Stimulated activated CD8-positive, alpha-beta memory T cell treated with anti-CD3 and anti-CD28 coated beads, Interleukin-12 subunit alpha, Interleukin-12 subunit beta, amount 100 ng/mL, for 24 hours (primary cell): ENCODE measurements around the gene GPR132.
"Not testable (repeated sequence)": the region's sequence is repeated elsewhere in the genome, so short reads cannot be mapped to it uniquely, and the experiment has no call there.

ENCODE experiments used
- DNase-seq: peaks from one replicate; pipeline ENCODE4 v3.0.0-alpha.2; 2020; ENCODE audit errors: extremely low read depth

Gene GPR132

DNA sequence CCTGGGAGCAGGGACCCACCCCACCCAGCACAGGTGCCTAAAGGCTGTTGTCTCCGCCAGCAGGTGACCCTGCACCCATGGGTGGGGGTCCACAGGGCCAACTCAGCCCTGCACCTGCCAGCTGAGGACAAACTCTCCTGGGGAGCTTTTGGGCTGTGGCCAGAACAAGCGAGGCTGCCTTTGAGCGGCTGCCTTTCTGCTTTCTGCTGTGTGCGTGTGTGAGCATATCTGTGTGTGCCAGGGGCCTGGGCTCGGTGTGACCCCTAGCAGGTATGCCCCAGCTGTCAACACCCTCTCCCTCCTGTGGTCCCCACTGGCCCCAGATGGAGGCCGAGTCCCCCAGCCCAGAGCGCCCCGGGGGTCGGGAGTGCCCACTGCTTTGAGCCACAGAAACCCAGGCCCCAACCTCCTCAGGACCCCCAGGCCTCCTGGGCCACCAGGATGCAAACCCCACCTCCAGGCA, 25.9 kb upstream of the GPR132 start:
- DNase-seq: no peak

GRCh38 chr14:105090493-105091053, 25.3 kb upstream of the GPR132 start:
- DNase-seq: no peak

DNA sequence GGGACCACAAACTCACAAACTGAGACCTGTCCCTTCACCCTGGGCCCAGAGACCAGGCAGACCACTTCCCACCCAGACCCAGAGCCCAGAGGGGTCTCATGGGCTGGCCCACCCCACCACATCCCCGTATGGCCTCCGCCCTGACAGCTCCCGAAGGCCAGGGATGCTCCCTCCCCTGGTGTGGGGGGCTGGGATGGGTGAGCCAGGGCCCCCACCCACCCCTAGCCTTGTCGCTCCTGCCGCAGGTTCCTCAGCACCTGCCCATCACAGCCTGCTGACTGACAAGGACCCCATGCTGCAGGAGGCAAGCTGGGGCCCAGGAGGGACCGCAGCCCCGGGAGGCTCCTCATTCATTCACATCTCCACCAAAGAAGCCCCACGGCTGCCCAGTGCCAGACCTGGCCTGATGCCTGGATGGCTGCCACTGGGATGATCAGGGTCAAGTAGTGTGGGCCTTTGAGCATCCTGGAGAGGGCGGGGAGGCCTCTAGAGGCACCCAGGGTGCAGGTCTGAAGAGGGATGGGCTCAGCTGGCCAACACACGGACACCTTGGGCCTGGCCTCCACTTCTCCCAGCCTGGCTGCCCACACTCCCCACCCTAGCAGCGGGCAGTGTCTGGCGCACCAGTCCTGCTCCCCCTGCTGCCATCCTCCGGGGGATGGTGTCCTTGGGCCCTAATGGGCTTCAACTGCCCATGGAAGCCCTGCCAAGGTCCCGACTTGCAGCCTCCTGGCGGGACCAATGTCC, 24.7 kb upstream of the GPR132 start:
- no peak for DNase-seq

- no peak for DNase-seq
These were observed 23.8 kb upstream of the GPR132 start for GRCh38 chr14:105088812-105089745.

- DNase-seq: no peak
These were observed 23.0 kb upstream of the GPR132 start for GRCh38 chr14:105087963-105088811.

DNA sequence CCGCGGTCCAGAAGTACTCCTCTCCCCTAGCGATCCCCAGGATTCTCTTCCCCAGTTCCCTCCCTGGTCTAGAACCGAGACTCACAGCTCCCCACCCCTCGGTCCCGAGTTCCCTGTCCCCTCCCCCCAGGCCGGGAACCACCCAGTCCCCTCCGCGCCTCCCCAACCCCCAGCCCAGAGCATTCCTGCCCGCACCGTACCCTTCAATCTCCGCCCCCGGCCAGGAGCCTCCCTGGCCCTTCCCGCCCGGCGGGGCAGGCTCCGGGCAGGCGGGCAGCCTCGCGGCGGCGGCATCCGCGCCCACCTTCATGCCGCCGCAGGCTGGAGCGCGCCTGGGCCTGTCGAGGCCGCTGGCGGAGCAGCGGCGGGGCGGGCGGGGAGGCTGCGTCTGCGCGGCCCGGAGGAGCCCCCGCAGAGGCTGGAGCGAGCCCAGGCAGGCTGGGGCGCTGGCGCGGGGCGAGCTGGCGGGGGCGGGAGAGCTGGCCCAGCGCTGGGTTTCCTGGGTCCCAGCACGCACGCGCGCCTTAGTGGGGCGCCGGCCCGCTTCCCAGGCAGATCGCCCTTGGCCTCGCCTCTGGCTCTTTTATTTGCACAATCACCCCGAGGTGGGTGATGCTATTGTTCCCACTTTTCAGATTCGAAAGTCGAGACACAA, 22.2 kb upstream of the GPR132 start:
- no peak for DNase-seq

- no peak for DNase-seq
These were observed 21.6 kb upstream of the GPR132 start for GRCh38 chr14:105086833-105087307.

DNA sequence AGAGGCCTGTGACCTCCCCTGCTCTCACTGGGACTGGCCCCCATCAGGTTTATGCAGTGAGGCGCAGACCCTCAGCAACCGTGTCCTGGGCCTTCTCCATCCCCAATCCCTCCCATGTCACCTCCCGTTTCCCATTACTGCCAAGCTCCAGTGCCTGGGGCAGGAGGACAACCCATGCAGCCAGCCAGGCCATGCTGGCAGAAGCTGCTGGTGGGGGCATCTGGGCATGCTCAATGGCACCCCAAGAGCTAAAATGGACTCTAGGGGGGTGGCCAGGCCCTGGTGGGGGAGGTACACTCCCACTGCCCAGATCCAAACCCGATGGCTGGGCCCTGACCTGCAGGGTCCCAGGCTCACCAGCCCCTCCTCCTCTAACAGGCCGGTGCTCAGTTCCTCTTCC, 20.5 kb upstream of the GPR132 start:
- no peak for DNase-seq

GRCh38 chr14:105084741-105085571, 19.7 kb upstream of the GPR132 start:
- no peak for DNase-seq

DNA sequence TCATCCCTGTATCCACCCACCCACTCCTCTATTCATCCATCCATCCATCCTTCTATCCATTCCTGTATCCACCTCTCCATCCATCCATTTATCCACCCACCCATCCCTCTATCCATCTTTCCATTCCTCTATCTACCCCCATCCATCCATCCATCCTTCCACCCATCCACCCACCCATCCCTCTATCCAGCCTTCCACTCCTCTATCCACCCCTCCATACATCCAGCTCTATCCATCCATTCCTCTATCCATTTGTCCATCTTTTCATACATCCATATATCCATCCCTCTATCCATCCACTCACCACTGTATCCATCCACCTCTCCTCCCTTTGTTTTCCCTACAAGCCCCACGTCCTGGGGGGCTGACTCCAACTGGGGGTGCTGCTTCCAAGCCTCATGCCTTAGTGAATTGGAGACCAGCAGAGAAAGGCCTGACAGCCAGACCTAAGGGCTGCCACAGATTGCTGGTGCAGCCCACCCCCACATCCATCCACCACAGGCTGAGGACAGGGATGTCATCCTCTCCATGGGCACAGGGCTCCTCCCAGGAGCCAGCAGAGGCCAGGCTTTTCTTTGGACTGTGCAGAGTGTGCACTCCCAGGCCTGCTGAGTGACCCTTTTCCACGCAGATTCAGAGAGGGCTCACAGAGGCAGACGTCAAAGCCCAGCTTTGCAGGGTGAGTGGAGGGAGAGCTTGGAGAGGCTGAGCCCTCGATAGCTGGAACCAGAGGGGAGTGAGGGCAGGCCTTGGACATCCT, 18.9 kb upstream of the GPR132 start:
- no peak for DNase-seq

GRCh38 chr14:105082703-105083102, 17.5 kb upstream of the GPR132 start:
- DNase-seq: no peak

DNA sequence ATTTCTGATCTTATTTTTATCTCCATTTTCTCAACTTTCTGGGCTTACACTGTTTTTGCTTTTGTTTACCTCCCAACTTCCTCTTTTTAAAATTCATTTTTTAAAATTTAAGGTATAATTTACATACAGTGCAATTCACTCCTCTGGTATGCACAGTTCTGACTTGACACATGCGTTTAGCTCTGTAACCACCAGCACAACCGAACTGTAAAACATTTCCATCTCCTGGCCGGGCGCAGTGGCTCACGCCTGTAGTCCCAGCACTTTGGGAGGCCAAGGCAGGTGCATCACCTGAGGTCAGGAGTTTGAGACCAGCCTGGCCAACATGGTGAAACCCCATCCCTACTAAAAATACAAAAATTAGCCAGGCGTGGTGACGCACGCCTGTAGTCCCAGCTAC, 16.2 kb upstream of the GPR132 start:
- DNase-seq: not testable (repeated sequence)

- no peak for DNase-seq
These were observed 14.9 kb upstream of the GPR132 start for GRCh38 chr14:105080161-105080560.

GRCh38 chr14:105078294-105078693, 13.1 kb upstream of the GPR132 start:
- DNase-seq: no peak

DNA sequence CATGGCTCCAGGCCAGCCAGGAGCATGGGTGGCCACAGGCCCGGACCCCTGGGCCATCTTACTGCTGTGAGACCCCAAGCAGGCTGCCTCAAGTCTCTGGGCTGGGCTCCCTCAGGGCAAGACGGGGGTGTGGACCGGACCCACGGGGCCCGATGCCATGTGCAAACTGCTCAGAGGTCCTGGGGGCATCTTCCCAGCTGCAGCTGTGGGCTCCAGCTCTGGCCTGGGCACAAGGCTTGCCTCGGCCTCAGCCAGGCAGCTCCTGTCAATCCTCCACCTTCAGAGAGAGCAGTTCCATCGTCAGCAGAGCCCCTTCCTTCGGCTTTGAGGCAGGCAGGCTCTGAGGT, 12.4 kb upstream of the GPR132 start:
- no peak for DNase-seq

GRCh38 chr14:105076805-105077648, 11.8 kb upstream of the GPR132 start:
- DNase-seq: no peak

DNA sequence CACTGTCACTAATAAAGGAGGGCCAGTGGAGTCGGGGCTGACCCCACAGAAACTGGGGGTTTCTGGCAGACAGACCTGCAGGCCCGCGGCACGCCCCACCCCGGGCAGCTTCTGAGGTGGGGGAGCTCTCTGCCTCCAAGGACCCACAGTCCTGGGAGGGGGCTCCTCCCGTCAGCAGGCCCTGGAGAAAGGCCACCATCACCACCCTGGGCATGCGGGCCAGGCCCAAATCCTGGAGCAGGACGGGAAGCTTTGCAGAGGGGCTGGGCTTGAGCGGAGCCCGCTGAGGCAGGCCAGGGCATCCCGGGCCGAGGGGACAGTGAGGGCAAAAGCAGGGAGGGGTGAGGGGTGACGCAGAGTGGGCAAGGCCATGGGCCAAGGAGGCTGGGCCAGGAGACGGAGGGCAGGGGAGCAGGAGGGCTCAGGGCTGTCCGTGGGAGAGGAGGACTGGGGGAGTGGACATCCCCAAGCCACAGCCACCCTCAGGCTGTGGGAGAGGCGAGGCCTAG, 11.1 kb upstream of the GPR132 start:
- no peak for DNase-seq
